Mononuclear cell (primary cell): ENCODE results near the gene BBS5. TPM values are rescaled to one million over a fixed set of nuclear protein-coding genes. Genes with fewer than 3 reads are reported as not detected.

ENCODE experiments used
- H3K27me3 ChIP-seq: 2 replicates; pipeline ENCODE4 v1.6.0; 2011; ENCODE audit warnings: low read length, control low read depth; ENCODE audit not compliant: insufficient read depth
- H3K4me1 ChIP-seq: 2 replicates; pipeline ENCODE4 v1.5.1; 2011; ENCODE audit warnings: mild to moderate bottlenecking, low read length, control low read depth; ENCODE audit not compliant: insufficient read depth
- H3K4me3 ChIP-seq: 2 replicates; pipeline ENCODE4 v1.5.1; 2011; ENCODE audit warnings: mild to moderate bottlenecking, low read length, moderate library complexity
- H3K9me3 ChIP-seq: 2 replicates; pipeline ENCODE4 v1.5.1; 2011; ENCODE audit warnings: low read depth, mild to moderate bottlenecking, control low read depth, low read length
- total RNA-seq: library from RNA; depleted of rRNA; stranded (reverse); fragments of >200 nt; gene quantifications from one replicate; pipeline ENCODE4 v1.2.3, GENCODE V29; 2012

The BBS5 gene
- total RNA-seq, 1 donor: 0.21 TPM

DNA sequence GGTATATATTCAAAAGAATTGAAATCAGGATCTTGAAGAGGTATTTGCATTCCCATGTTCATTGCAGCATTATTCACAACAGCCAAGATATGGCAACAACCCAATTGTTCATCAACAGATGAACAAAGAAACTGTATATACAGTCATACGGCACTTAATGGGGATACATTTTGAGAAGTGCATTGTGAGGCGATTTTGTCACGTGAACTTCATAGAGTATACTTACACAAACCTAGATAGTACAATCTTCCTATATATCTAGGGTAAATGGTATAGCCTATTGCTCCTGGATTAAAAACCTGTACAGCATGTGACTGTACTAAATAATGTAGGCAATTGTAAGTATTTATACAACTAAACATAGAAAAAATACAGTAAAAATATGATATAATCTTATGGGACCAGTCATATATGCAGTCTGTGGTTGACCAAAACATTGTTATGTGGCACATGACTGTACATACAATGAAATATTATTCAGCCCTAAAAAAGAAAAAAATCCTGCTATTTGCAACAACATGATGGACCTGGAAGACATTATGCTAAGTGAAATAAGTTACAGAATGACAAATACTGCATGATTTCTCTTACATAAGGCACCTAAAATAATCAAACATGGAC is 9.2 kb upstream of the BBS5 start:
- no peaks in the 10 kb centered on the region for H3K9me3 ChIP-seq
- H3K4me1 ChIP-seq: no peaks in the 10 kb centered on the region
- no peaks in the 10 kb centered on the region for H3K27me3 ChIP-seq
- H3K4me3 ChIP-seq: no peak overlapping the region

DNA sequence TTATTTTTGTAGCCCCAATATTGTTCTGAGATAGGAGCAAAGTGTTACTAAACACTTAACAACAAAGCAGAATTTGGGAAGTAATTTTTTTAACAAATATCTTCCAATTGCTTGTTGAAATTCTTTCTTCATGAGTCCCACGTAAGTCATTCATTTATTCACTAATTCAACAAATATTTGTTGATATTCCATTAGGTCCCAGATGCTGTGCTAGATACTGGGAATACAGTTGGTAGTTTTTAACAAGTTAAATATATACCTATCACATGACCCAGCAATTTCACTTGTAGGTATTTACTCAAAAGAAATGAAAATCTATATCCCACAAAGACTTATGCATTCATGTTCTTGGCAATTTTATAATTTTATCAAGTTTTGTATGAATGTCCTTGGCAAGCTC is 7.0 kb upstream of the BBS5 start:
- no peaks in the 10 kb centered on the region for H3K27me3 ChIP-seq
- no peaks in the 10 kb centered on the region for H3K4me1 ChIP-seq
- H3K9me3 ChIP-seq: no peaks in the 10 kb centered on the region
- H3K4me3 ChIP-seq: no peak overlapping the region

- Histone ChIP-seq H3K27me3 (no peaks in the 10 kb centered on the region), H3K4me1 (peaks cover 17% of the 10 kb centered on the region), H3K4me3 (no peak overlapping the region), H3K9me3 (no peaks in the 10 kb centered on the region)
These were observed 2.8 kb upstream of the BBS5 start for GRCh38 chr2:169476459-169476858.

DNA sequence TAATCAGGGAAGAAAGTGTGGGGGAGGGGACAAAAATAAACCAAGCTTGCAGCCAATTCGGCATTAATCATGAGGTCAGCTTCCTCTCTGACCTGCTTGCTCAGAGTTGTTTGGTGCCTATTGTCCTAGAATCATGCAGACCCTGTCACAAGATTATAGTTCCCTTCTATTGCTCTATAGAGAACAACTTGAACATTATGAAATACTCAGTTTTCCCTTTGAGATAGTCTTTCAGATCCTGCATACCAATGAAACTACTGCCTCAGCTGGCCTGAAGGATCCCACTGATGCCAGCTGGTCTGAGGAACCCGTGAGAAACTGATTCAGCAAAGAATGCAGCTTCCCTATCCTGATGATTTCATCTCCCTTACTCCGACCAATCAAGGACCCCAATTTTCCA is 955 bp upstream of the BBS5 start:
- H3K9me3 ChIP-seq: no peaks in the 10 kb centered on the region
- H3K27me3 ChIP-seq: no peaks in the 10 kb centered on the region
- H3K4me3 ChIP-seq: no peak overlapping the region
- H3K4me1 ChIP-seq: peaks cover 17% of the 10 kb centered on the region

- Histone ChIP-seq H3K27me3 (no peaks in the 10 kb centered on the region), H3K4me1 (peaks cover 17% of the 10 kb centered on the region), H3K4me3 (peak overlapping the region; percentile 58), H3K9me3 (no peaks in the 10 kb centered on the region)
These were observed 493 bp upstream of the BBS5 start for GRCh38 chr2:169478745-169479256.

DNA sequence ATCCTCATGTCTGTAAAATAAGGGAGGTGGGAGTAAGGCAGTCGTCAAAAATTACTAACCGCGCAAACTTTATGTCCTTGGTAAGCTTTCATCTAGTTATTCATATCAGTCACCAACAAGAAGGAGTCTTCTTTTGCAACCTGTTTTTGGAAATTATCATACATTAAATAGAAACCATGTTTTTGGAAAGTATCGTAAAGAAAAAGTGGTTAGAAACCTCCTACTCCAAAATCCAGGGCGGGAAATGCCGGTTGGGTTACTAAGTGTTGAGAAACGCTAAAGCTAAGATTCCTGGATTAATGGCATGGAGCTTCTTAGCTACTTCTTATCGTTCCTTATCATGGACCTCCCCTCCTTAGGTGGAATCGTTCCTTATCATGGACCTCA is 778 bp downstream of the BBS5 start:
- Histone ChIP-seq H3K4me1 (peaks cover 17% of the 10 kb centered on the region), H3K4me3 (peak overlapping the region; percentile 58), H3K27me3 (no peaks in the 10 kb centered on the region), H3K9me3 (no peaks in the 10 kb centered on the region)

- H3K27me3 ChIP-seq: no peaks in the 10 kb centered on the region
- no peaks in the 10 kb centered on the region for H3K4me1 ChIP-seq
These were observed 6.4 kb downstream of the BBS5 start for GRCh38 chr2:169485650-169486138.

GRCh38 chr2:169486487-169486886 is 7.2 kb downstream of the BBS5 start:
- H3K27me3 ChIP-seq: no peaks in the 10 kb centered on the region
- H3K4me1 ChIP-seq: no peaks in the 10 kb centered on the region
- H3K4me3 ChIP-seq: no peak overlapping the region
- no peaks in the 10 kb centered on the region for H3K9me3 ChIP-seq

More at GRCh38 chr2:169485650-169486138, 6.4 kb downstream of the BBS5 start:
- Histone ChIP-seq H3K9me3 (no peaks in the 10 kb centered on the region), H3K4me3 (no peak overlapping the region)

DNA sequence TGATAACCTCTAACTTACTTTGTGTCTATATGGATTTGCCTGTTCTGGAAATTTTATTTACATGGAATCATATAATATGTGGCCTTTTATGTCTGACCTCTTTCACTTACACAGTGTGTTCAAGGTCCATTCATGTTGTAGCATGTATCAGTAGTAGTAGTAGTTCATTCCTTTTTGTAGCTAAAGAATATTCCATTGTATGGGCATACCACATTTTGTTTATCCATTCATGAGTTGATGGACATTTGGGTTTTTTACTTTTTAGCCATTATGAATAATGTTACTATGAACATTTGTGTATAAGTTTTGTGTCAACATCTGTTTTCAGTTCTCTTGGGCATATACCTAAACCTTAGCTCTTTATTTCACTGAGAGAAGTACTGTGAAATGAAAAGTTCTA is 11.5 kb downstream of the BBS5 start:
- no peaks in the 10 kb centered on the region for H3K4me1 ChIP-seq
- H3K9me3 ChIP-seq: no peaks in the 10 kb centered on the region
- no peaks in the 10 kb centered on the region for H3K27me3 ChIP-seq
- no peak overlapping the region for H3K4me3 ChIP-seq

DNA sequence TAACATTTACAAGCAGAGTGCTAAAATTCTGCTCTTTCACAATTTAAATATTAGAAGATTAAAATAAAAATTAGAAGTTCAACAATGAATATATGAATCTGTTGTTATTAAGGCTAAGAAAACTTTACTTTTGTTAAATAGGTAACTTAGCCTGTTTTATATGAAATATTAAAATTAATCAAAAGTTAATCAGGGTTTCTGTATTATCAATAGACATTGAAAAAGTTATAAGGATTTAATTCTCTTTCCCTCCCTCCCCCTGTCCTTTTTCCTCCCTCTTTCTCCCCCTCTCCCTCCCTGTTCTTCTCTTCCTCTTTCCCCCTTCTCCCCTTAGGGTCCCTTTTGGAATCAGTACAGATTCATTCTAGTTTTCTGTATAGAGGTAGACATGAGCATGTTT is 12.1 kb downstream of the BBS5 start:
- Histone ChIP-seq H3K27me3 (no peaks in the 10 kb centered on the region), H3K4me1 (no peaks in the 10 kb centered on the region), H3K4me3 (no peak overlapping the region), H3K9me3 (no peaks in the 10 kb centered on the region)

- Histone ChIP-seq H3K4me1 (no peaks in the 10 kb centered on the region), H3K9me3 (no peaks in the 10 kb centered on the region), H3K4me3 (no peak overlapping the region), H3K27me3 (no peaks in the 10 kb centered on the region)
These were observed 14.1 kb downstream of the BBS5 start for GRCh38 chr2:169493360-169493759.

GRCh38 chr2:169495310-169495928 is 16.1 kb downstream of the BBS5 start:
- H3K9me3 ChIP-seq: no peaks in the 10 kb centered on the region
- no peaks in the 10 kb centered on the region for H3K27me3 ChIP-seq
- H3K4me3 ChIP-seq: no peak overlapping the region
- H3K4me1 ChIP-seq: no peaks in the 10 kb centered on the region

DNA sequence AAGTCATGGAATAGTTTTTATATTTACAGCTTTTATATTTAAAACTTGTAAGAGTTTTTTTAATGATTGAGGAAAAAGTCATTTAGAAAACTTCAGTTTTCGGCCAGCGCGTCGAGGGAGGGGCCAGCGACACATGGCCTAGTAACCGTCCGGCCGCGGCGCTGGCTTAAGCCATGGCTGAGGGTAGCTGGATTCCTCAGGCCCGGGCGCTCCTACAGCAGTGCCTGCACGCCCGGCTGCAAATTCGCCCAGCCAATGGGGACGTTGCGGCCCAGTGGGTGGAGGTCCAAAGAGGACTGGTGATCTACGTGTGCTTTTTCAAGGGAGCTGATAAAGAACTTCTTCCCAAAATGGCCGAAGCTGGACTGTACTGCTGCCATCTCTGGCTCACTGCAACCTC is 25.4 kb downstream of the BBS5 start:
- Histone ChIP-seq H3K4me3 (no peak overlapping the region), H3K4me1 (no peaks in the 10 kb centered on the region), H3K27me3 (no peaks in the 10 kb centered on the region)

DNA sequence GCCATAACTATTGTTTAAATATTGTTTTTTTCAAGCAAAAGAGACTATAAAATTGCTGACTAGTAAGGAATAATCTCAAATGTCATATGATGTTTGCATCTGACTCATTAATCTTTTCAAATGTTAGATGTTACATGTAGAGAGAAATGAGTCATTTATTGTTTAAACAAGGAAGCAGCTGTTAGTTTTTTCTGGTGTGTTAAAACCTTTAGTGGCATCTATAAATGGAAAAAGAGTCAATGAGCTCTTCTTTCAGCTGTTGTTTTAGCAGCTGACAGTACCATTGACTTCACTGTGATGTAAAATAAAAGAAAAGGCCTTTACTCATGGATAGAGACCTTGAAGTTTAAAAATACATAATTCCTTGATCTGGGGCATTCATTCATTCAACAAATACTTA is 28.4 kb downstream of the BBS5 start:
- no peaks in the 10 kb centered on the region for H3K27me3 ChIP-seq
- H3K4me3 ChIP-seq: no peak overlapping the region
- no peaks in the 10 kb centered on the region for H3K4me1 ChIP-seq
- H3K9me3 ChIP-seq: no peaks in the 10 kb centered on the region

More for the DNA sequence above, 25.4 kb downstream of the BBS5 start:
- no peaks in the 10 kb centered on the region for H3K9me3 ChIP-seq

GRCh38 chr2:169509298-169509885 is 30.1 kb downstream of the BBS5 start, which contains the start of gene KLHL41:
Gene KLHL41 (plus strand): TSS chr2:169509702. CDS start chr2:169509779, 77 bp downstream.
- Histone ChIP-seq H3K4me1 (no peaks in the 10 kb centered on the region), H3K27me3 (no peaks in the 10 kb centered on the region), H3K9me3 (no peaks in the 10 kb centered on the region), H3K4me3 (no peak within 1 kb of the TSS)
